Right lobe of liver (tissue), 6 donors: Measurements from ENCODE around the gene TNFAIP3. TPM values are rescaled to one million over a fixed set of nuclear protein-coding genes. Genes with fewer than 3 reads are reported as not detected.

Experiments
- ATAC-seq, 4 donors: fragments of 200-7000 bp; cut with Tn5 transposase; one replicate each; pipeline ENCODE4 v1.9.1; 2020; ENCODE audit warnings: mild to moderate bottlenecking in 4 of 4, moderate library complexity in 4 of 4
- DNase-seq, 3 donors: peaks; one replicate each; pipeline ENCODE4 v3.0.0-alpha.2; 2020
- H3K27ac ChIP-seq, 3 donors: fragments of 200-600 bp; one replicate each; pipeline ENCODE4 v1.8.0; 2022
- H3K27me3 ChIP-seq, 2 donors: fragments of 200-600 bp; one replicate each; pipeline ENCODE4 v1.8.0; 2022
- H3K36me3 ChIP-seq, 4 donors: fragments of 200-600 bp; sonication (generic) in 1 of 4; one replicate each; pipeline versions ENCODE4 v1.5.1 to v1.8.0; 2017 to 2022; ENCODE audit warnings: control low read depth in 1 of 4
- H3K4me1 ChIP-seq, 4 donors: fragments of 200-600 bp; sonication (generic) in 1 of 4; one replicate each; pipeline versions ENCODE4 v1.5.1 to v1.8.0; 2017 to 2022; ENCODE audit warnings: control low read depth in 1 of 4
- H3K4me3 ChIP-seq, 3 donors: fragments of 200-600 bp; one replicate each; pipeline ENCODE4 v1.8.0; 2022
- H3K9me3 ChIP-seq, 4 donors: fragments of 200-600 bp; sonication (generic) in 1 of 4; one replicate each; pipeline versions ENCODE4 v1.5.1 to v1.8.0; 2017 to 2022; ENCODE audit warnings: control low read depth in 1 of 4
- POLR2A ChIP-seq: fragments of 450-650 bp; IDR thresholded peaks from one replicate; pipeline ENCODE4 v1.6.1; 2017; ENCODE audit warnings: antibody characterized with exemption, mild to moderate bottlenecking
- WGBS: methylation state at CpG from one replicate; pipeline ENCODE4 v1.1.6; 2018; ENCODE audit warnings: low coverage, low lambda C conversion rate; ENCODE audit not compliant: insufficient coverage; ENCODE audit errors: missing lambda C conversion rate; 5-methylcytosine and 5-hydroxymethylcytosine counted together
- intact Hi-C, 2 donors: fragments of 100-400 bp; cut with DNase I; formaldehyde crosslinking; loops; one replicate each; pipeline versions ENCODE4 v1.11.2 to v1.14.1; 2022
- total RNA-seq, 6 experiments: library from RNA; depleted of rRNA in 2 of 6; stranded (reverse); fragments of >200 nt in 2 of 6; fragmentation: NEBNext Ultra II Directional in 3 of 6; extraction: Animal tissue kit (Norgen Biotek cat#: 25700) in 3 of 6; gene quantifications; one replicate each; pipeline versions ENCODE4 v1.1.0 to v1.2.4, GENCODE V29; 2016 to 2023
- TF ChIP-seq, protein P1 (sequence below), 4 donors: fragments of 200-600 bp in 3 of 4; fragments of 450-650 bp in 1 of 4; IDR thresholded peaks; one replicate each; pipeline versions ENCODE4 v1.5.1 to v1.8.0; 2016 to 2022; ENCODE audit warnings: antibody characterized with exemption in 4 of 4, mild to moderate bottlenecking in 2 of 4
- donor health status: DM: no; HTN: yes; CAD: no.
- donor health status: DM: no; HTN: no; CAD: no.
- donor health status: DM: no; HTN: no; CAD: no.
- donor health status: DM: no; HTN: yes; CAD: no.
- donor health status: DM: no; HTN: yes; CAD: no.

The TNFAIP3 gene
- total RNA-seq, 6 experiments from 2014 or later: 8.3 to 38.1 (median 13.6) TPM

DNA sequence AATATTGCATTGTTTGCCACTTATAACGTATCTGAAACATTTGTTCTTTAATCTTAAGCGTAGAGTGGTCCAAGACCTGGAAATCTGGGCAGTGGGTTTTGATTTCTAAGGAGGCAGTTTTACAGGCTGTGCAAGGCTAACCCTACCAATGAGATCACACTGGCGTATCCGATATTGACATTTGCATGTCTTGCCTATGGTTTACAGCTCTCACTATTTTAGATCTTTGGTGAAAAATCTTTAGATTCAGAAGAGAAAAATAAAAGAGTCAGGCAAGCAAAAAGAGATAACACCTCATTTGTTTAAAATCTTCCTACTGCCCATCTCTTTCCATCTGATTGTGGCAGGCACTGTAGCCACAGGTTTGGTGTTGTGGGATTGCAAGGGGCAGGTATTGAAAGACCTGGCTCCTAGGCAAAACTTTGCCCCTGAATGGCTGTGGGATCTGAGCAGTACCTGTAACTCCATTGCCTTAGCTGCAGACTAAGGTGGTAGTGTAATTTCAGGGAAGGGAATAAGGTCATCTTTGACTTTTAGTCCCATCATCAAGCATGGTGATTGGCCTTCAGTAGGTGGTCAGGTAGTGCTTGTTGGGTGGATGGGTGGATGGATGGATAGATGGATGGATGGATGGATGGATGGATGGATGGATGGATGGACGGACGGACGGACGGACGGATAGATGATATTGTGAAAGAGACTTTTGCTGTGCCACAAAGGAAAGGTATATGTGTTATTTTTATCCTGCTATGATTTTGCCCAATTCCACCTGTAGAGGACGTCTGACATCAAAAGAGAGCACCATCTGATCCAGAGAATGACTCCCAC, 1.9 kb downstream of the TNFAIP3 start:
- Histone ChIP-seq H3K4me1 (peaks cover 0 to 49% (median 7%) of the 10 kb centered on the region in 4 donors), H3K4me3 (peak overlapping the region; percentile 71 to 87 (median 76)), H3K27ac (peak overlapping the region in 2 of 3 donors; percentile 95 to 97), H3K27me3 (no peaks in the 10 kb centered on the region), H3K36me3 (no peaks in the 10 kb centered on the region), H3K9me3 (no peaks in the 10 kb centered on the region)
- DNase-seq: no peak
- no peak for TF ChIP-seq POLR2A
- TF ChIP-seq, protein P1, sequence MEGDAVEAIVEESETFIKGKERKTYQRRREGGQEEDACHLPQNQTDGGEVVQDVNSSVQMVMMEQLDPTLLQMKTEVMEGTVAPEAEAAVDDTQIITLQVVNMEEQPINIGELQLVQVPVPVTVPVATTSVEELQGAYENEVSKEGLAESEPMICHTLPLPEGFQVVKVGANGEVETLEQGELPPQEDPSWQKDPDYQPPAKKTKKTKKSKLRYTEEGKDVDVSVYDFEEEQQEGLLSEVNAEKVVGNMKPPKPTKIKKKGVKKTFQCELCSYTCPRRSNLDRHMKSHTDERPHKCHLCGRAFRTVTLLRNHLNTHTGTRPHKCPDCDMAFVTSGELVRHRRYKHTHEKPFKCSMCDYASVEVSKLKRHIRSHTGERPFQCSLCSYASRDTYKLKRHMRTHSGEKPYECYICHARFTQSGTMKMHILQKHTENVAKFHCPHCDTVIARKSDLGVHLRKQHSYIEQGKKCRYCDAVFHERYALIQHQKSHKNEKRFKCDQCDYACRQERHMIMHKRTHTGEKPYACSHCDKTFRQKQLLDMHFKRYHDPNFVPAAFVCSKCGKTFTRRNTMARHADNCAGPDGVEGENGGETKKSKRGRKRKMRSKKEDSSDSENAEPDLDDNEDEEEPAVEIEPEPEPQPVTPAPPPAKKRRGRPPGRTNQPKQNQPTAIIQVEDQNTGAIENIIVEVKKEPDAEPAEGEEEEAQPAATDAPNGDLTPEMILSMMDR (IDR thresholded peaks at IDR 0.05): peak in 1 of 4 donors; percentile 18
- no peak for ATAC-seq
- WGBS: 44% methylated on average over 10 of the region's 10 CpGs
- intact Hi-C loops: loop anchor here (5.0 to 10.0 kb wide), 2 partner anchors 144 to 162 kb away; no protein-coding TSS in a partner anchor

DNA sequence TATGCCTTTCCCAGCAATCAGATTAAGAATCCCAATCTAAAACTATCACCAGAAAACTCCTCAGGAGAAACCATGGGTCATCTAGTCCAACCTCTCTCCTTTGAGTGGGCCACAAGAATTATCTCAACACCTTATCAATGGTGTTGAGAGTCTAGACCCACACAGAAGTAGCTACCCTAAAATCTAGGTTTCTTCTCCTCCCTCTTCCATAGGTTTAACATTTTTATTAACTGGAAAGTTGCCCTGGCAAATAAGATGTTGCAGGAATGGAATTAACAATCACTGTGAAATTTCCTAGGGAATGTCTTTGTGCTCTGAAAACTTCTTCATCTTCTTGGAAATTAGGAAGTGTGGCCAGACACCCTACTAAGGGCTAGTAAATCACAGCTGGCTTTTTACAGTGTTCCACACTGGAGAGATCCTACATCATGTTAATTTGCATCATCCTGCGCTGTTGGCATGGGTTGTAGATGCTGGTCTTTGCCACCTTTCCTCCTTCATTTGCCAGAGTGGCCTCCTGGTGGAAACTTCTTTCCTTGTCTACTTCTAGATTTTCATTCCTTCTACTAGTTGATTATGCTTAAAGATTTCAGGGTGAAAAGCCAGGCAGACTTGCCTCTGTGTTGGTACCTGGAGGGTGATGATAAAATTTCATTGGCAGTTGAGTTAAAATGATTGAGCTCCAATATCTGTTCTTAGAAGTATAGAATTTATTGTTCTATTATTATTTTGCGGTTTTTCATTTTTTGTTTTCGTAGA, 2.7 kb downstream of the TNFAIP3 start:
- peak overlapping the region in 2 of 3 donors; percentile 4 to 26 for H3K4me3 ChIP-seq
- ATAC-seq (no peak), DNase-seq (no peak)
- peaks cover 0 to 54% (median 7%) of the 10 kb centered on the region in 4 donors for H3K4me1 ChIP-seq
- 88% methylated on average over 3 of the region's 3 CpGs for WGBS
- H3K27ac ChIP-seq: peak overlapping the region in 1 of 3 donors; percentile 39
- peaks cover 0 to 3% (median 0%) of the 10 kb centered on the region in 4 donors for H3K36me3 ChIP-seq
- TF ChIP-seq, protein P1 (IDR thresholded peaks at IDR 0.05): no peak
- TF ChIP-seq POLR2A: no peak
- H3K9me3 ChIP-seq: no peaks in the 10 kb centered on the region
- intact Hi-C loops: loop anchor here (5.0 to 10.0 kb wide), 2 partner anchors 145 to 162 kb away; no protein-coding TSS in a partner anchor
- H3K27me3 ChIP-seq: no peaks in the 10 kb centered on the region

DNA sequence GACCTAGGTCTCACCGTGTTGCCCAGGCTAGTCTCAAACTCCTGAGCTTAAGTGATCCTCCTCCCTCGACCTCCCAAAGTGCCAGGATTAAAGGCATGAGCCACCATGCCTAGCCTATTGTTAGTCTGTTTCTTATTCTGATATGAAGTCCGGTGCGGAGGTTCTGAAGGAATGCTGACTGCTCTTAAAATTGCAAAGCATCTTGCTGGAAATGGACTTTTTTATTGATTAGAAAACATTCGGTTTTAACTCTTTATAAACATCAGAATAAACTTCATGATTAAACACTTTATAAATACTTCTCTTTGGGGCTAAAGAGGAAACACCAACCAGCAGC, 3.2 kb downstream of the TNFAIP3 start:
- intact Hi-C loops: no loop called here
- Histone ChIP-seq H3K4me3 (peak overlapping the region in 2 of 3 donors; percentile 5 to 26), H3K36me3 (peaks cover 0 to 9% (median 2%) of the 10 kb centered on the region in 4 donors), H3K27ac (peak overlapping the region in 2 of 3 donors; percentile 34 to 39), H3K4me1 (peaks cover 0 to 54% (median 7%) of the 10 kb centered on the region in 4 donors), H3K9me3 (no peaks in the 10 kb centered on the region), H3K27me3 (no peaks in the 10 kb centered on the region)
- no peak for ATAC-seq
- no peak for TF ChIP-seq POLR2A
- TF ChIP-seq, protein P1 (IDR thresholded peaks at IDR 0.05): no peak
- 35% methylated on average over 5 of the region's 5 CpGs for WGBS
- DNase-seq: no peak

DNA sequence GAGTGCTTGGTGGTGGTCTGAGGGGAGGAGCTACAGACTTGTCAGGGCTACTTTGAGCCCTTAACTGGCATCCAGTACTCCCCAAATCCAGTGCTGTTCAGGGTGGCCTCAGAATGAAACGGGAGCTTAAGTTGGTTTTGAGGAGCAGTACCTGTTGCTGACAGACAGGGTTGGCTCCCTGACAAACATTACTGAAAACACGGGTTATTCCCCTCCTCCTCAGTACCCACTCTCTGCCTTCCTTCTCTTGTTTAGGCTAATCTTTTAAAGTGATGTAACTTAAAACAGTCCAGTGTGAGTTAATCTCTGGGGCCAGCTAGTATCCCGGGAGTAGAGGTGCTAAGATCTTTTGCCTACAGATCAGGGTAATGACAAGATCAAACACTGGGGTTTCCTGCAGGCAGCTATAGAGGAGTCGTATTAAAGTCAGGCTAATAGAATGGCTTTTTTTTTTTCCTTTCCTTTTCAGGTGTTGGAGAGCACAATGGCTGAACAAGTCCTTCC, 3.7 kb downstream of the TNFAIP3 start:
- Histone ChIP-seq H3K9me3 (no peaks in the 10 kb centered on the region), H3K4me1 (peaks cover 0 to 54% (median 7%) of the 10 kb centered on the region in 4 donors), H3K36me3 (peaks cover 0 to 12% (median 4%) of the 10 kb centered on the region in 4 donors), H3K27me3 (no peaks in the 10 kb centered on the region), H3K4me3 (peak overlapping the region in 2 of 3 donors; percentile 5 to 26), H3K27ac (peak overlapping the region; percentile 30 to 39 (median 34))
- WGBS: 11% methylated on average over 3 of the region's 4 CpGs
- intact Hi-C loops: no loop called here
- ATAC-seq (no peak), DNase-seq (no peak)
- TF ChIP-seq POLR2A: no peak
- TF ChIP-seq, protein P1 (IDR thresholded peaks at IDR 0.05): peak in 1 of 4 donors; percentile 31
